SU-DHL-6 (cell line): Measurements from ENCODE around the gene TRIP6.
"Not testable (repeated sequence)": the region's sequence is repeated elsewhere in the genome, so short reads cannot be mapped to it uniquely, and the experiment has no call there.

Experiments
- H2AFZ ChIP-seq: fragments of 200-600 bp; sonication (generic); 2 replicates; pipeline ENCODE4 v1.6.1; 2014; ENCODE audit warnings: low read depth, mild to moderate bottlenecking, moderate library complexity, mixed read lengths, antibody characterized with exemption, low read length; ENCODE audit not compliant: severe bottlenecking
- H3F3A ChIP-seq: fragments of 200-600 bp; shearing (Covaris generic); 2 replicates; pipeline ENCODE4 v1.6.0; 2016; ENCODE audit warnings: antibody characterized with exemption, mild to moderate bottlenecking; ENCODE audit not compliant: insufficient read depth
- H3K27ac ChIP-seq: fragments of 200-600 bp; sonication (generic); 2 replicates; pipeline ENCODE4 v1.5.1; 2016; ENCODE audit warnings: low read depth, mild to moderate bottlenecking, low read length, moderate library complexity, mixed read lengths
- H3K27me3 ChIP-seq: fragments of 200-600 bp; sonication (generic), shearing (Covaris generic); 2 replicates; pipeline ENCODE4 v1.6.0; 2014; ENCODE audit warnings: mild to moderate bottlenecking, low read length
- H3K36me3 ChIP-seq: fragments of 200-600 bp; sonication (generic); 2 replicates; pipeline ENCODE4 v1.6.1; 2014; ENCODE audit warnings: mild to moderate bottlenecking, low read length, mixed read lengths
- H3K4me2 ChIP-seq: fragments of 300-600, 200-600 bp; shearing (Covaris generic), sonication (generic); 2 replicates; pipeline ENCODE4 v1.6.0; 2014; ENCODE audit warnings: low read length, low read depth, mild to moderate bottlenecking; ENCODE audit not compliant: poor library complexity, severe bottlenecking
- H3K4me3 ChIP-seq: fragments of 200-600 bp; sonication (generic); 2 replicates; pipeline ENCODE4 v1.5.1; 2014; ENCODE audit warnings: antibody characterized with exemption, low read length, mild to moderate bottlenecking, mixed read lengths; ENCODE audit not compliant: insufficient read depth, poor library complexity, severe bottlenecking
- H3K79me2 ChIP-seq: fragments of 200-600 bp; sonication (generic); 2 replicates; pipeline ENCODE4 v1.6.1; 2014; ENCODE audit warnings: mild to moderate bottlenecking, low read length, moderate library complexity; ENCODE audit not compliant: insufficient read depth
- H3K9ac ChIP-seq: fragments of 200-600 bp; sonication (generic); 2 replicates; pipeline ENCODE4 v1.7.0; 2014; ENCODE audit warnings: mild to moderate bottlenecking, low read length
- H3K9me2 ChIP-seq: fragments of 200-600 bp; sonication (generic); replicated peaks from 2 replicates; pipeline ENCODE4 v1.6.1; 2014; ENCODE audit warnings: low read length; ENCODE audit not compliant: insufficient read depth
- H3K9me3 ChIP-seq: fragments of 200-600 bp; sonication (generic); 2 replicates; pipeline ENCODE4 v1.6.1; 2014; ENCODE audit warnings: low read length, mixed read lengths; ENCODE audit not compliant: insufficient read depth
- H4K20me1 ChIP-seq: fragments of 200-600 bp; sonication (generic); 2 replicates; pipeline ENCODE4 v1.6.1; 2014; ENCODE audit warnings: low read depth, mild to moderate bottlenecking, antibody characterized with exemption, low read length, moderate library complexity, mixed read lengths
- CTCF ChIP-seq: fragments of 200-600 bp; sonication (generic); IDR thresholded peaks from one replicate; pipeline ENCODE4 v1.5.1; 2017; ENCODE audit warnings: antibody characterized with exemption, mild to moderate bottlenecking, low read length, moderate library complexity; ENCODE audit not compliant: insufficient read depth, poor library complexity, severe bottlenecking
- EZH2phosphoT487 ChIP-seq: fragments of 200-600 bp; sonication (generic), shearing (Covaris generic); conservative IDR thresholded peaks from 2 replicates; pipeline ENCODE4 v1.6.1; 2018; ENCODE audit warnings: mild to moderate bottlenecking, antibody characterized with exemption, low read length, moderate library complexity, mixed read lengths

Gene TRIP6

DNA sequence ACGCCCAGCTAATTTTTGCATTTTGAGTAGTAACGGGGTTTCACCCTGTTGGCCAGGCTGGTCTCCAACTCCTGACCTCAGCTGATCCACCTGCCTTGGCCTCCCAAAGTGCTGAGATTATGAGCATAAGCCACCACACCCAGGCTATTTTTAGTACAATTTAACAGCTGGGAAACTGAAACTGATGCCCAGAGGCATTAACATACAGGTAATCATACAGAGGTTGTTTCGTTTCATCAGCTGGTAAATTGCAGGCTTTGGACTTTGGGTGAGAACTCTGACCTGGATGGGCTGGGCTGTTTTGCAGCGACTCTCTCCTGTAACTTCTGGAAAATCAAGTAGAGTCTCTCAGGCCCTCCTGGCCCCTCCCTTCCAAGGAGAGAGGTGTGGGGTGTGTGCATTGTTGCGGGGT is 34.7 kb downstream of the TRIP6 start:
- Histone ChIP-seq H3K79me2 (no peaks in the 10 kb centered on the region), H3K36me3 (no peaks in the 10 kb centered on the region), H3K4me3 (no peak overlapping the region), H3K9me3 (no peaks in the 10 kb centered on the region), H3K9ac (no peak overlapping the region), H2AFZ (no peak overlapping the region), H4K20me1 (no peaks in the 10 kb centered on the region), H3K9me2 (no peaks in the 10 kb centered on the region), H3K27me3 (no peaks in the 10 kb centered on the region), H3F3A (no peaks in the 10 kb centered on the region), H3K4me2 (no peak overlapping the region), H3K27ac (no peak overlapping the region)
- TF ChIP-seq EZH2phosphoT487 (no peak), CTCF (no peak)

DNA sequence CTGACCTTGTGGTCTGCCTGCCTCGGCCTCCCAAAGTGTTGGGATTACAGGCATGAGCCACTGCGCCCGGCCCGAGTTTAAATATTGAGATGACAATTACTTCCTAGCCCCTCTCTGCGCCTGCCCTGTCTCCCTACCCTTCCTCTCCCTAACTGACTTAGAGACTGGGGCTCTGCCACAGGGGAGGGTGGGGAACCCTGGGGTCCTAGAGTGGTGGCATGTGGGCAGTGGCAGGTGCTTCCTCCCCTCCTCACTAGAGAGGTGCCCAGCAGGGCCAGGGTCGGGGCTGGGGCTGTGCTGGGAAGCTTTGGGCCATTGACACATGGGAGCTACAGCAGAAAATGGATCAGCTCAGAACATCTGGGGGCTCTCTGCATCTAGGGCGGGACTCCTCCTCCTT is 35.5 kb downstream of the TRIP6 start:
- Histone ChIP-seq H3K79me2 (no peaks in the 10 kb centered on the region), H3K9ac (no peak overlapping the region), H3K36me3 (no peaks in the 10 kb centered on the region), H3F3A (no peaks in the 10 kb centered on the region), H3K9me2 (no peaks in the 10 kb centered on the region), H3K27ac (no peak overlapping the region), H3K4me2 (no peak overlapping the region), H3K4me3 (no peak overlapping the region), H2AFZ (no peak overlapping the region), H4K20me1 (no peaks in the 10 kb centered on the region), H3K27me3 (no peaks in the 10 kb centered on the region), H3K9me3 (no peaks in the 10 kb centered on the region)
- TF ChIP-seq CTCF (no peak), EZH2phosphoT487 (no peak)

DNA sequence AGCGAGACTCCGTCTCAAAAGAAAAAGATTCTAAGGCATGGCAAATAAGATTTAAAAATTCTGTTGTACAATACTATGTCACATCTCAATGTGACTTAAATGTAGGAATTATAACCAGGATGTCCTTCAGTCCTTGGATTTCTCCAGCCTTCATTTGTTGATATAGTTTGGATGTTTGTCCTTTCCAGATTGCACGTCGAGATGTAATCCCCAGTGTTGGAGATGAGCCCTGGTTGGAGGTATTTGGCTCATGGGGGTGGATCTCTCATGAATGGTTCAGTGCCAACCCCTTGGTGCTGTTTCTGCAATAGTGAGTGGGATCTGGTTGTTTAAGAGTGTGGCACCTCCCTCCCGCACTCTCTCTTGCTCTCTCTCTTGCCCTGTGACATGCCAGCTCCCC is 41.3 kb downstream of the TRIP6 start:
- H3K79me2 ChIP-seq, result no peaks in the 10 kb centered on the region
- no peak for TF ChIP-seq CTCF
- TF ChIP-seq EZH2phosphoT487, result no peak
- no peaks in the 10 kb centered on the region for H4K20me1 ChIP-seq
- no peaks in the 10 kb centered on the region for H3K9me3 ChIP-seq
- no peak overlapping the region for H3K4me2 ChIP-seq
- no peak overlapping the region for H3K27ac ChIP-seq
- H3F3A ChIP-seq, result no peaks in the 10 kb centered on the region
- H3K4me3 ChIP-seq, result no peak overlapping the region
- no peaks in the 10 kb centered on the region for H3K27me3 ChIP-seq
- H3K36me3 ChIP-seq, result no peaks in the 10 kb centered on the region
- no peak overlapping the region for H3K9ac ChIP-seq
- no peak overlapping the region for H2AFZ ChIP-seq
- no peaks in the 10 kb centered on the region for H3K9me2 ChIP-seq

DNA sequence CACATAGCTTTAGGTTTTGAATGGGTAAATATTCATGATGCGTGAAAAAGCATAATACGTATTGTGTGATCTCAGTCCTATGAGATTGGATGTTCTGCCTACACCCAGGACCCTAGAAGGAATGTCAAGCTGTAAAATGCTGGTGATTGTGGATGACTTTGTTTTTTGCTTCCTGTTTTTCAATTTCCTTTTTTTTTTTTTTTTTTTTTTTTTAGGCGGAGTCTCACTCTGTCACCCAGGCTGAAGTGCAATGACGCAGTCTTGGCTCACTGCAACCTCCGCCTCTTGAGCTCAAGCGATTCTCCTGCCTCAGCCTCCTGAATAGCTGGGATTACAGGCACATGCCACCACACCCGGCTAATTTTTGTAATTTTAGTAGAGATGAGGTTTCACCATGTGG is 43.3 kb downstream of the TRIP6 start:
- not testable (repeated sequence) for H3K27me3 ChIP-seq, H3K27ac ChIP-seq, H2AFZ ChIP-seq

More for the DNA sequence above, 43.3 kb downstream of the TRIP6 start:
- H3K79me2 ChIP-seq, H3K4me3 ChIP-seq, H3K4me2 ChIP-seq, H3K9ac ChIP-seq, H3K9me2 ChIP-seq, H3K36me3 ChIP-seq, H4K20me1 ChIP-seq, H3F3A ChIP-seq, H3K9me3 ChIP-seq: not testable (repeated sequence)
